HEK293 (cell line): ENCODE results near the gene ARMC12.

Experiments used
- EGR2 ChIP-seq: fragments of 450-650 bp; formaldehyde crosslinking; IDR thresholded peaks from 2 replicates; pipeline ENCODE4 v1.5.1; 2016; ENCODE audit warnings: low read depth, missing biosample characterization, missing genetic modification characterization
- FEZF1 ChIP-seq: fragments of 450-650 bp; formaldehyde crosslinking; IDR thresholded peaks from 2 replicates; pipeline ENCODE4 v1.5.1; 2016; ENCODE audit warnings: missing biosample characterization, missing genetic modification characterization
- HOXC10 ChIP-seq: sonication (generic); formaldehyde crosslinking; IDR thresholded peaks from 2 replicates; pipeline ENCODE4 v1.8.1; 2023; ENCODE audit warnings: mild to moderate bottlenecking, missing genetic modification reagents
- KLF10 ChIP-seq: fragments of 450-650 bp; IDR thresholded peaks from 2 replicates; pipeline ENCODE4 v1.5.1; 2018; ENCODE audit warnings: missing biosample characterization, mild to moderate bottlenecking, missing genetic modification characterization
- SCRT2 ChIP-seq: fragments of 450-650 bp; formaldehyde crosslinking; IDR thresholded peaks from 2 replicates; pipeline ENCODE4 v1.5.1; 2016; ENCODE audit warnings: missing biosample characterization, missing genetic modification characterization
- SETDB1 ChIP-seq: IDR thresholded peaks from one replicate; pipeline ENCODE4 v1.6.1; 2017; ENCODE audit warnings: mild to moderate bottlenecking, low read length, moderate library complexity, mixed read lengths; ENCODE audit not compliant: insufficient read length
- SP2 ChIP-seq: fragments of 450-650 bp; formaldehyde crosslinking; IDR thresholded peaks from 2 replicates; pipeline ENCODE4 v1.5.1; 2016; ENCODE audit warnings: missing biosample characterization, missing genetic modification characterization
- SP3 ChIP-seq: fragments of 450-650 bp; formaldehyde crosslinking; IDR thresholded peaks from 2 replicates; pipeline ENCODE4 v1.5.1; 2016; ENCODE audit warnings: missing biosample characterization, missing genetic modification characterization
- SP7 ChIP-seq: fragments of 450-650 bp; formaldehyde crosslinking; IDR thresholded peaks from 2 replicates; pipeline ENCODE4 v1.5.1; 2016; ENCODE audit warnings: missing biosample characterization, missing genetic modification characterization
- WT1 ChIP-seq: fragments of 450-650 bp; formaldehyde crosslinking; IDR thresholded peaks from 2 replicates; pipeline ENCODE4 v1.5.1; 2016; ENCODE audit warnings: missing biosample characterization, missing genetic modification characterization
- ZBTB17 ChIP-seq: fragments of 450-650 bp; formaldehyde crosslinking; IDR thresholded peaks from 2 replicates; pipeline ENCODE4 v1.5.1; 2016; ENCODE audit warnings: missing biosample characterization, missing genetic modification characterization
- ZBTB48 ChIP-seq: fragments of 450-650 bp; formaldehyde crosslinking; IDR thresholded peaks from 2 replicates; pipeline ENCODE4 v1.5.1; 2016; ENCODE audit warnings: missing biosample characterization, missing genetic modification characterization
- ZBTB8A ChIP-seq: fragments of 450-650 bp; formaldehyde crosslinking; IDR thresholded peaks from 2 replicates; pipeline ENCODE4 v1.5.1; 2016; ENCODE audit warnings: missing biosample characterization, missing genetic modification characterization
- ZFHX2 ChIP-seq: fragments of 450-650 bp; formaldehyde crosslinking; conservative IDR thresholded peaks from 2 replicates; pipeline ENCODE4 v1.5.1; 2016; ENCODE audit warnings: missing biosample characterization, missing genetic modification characterization
- ZNF169 ChIP-seq: fragments of 450-650 bp; formaldehyde crosslinking; IDR thresholded peaks from 2 replicates; pipeline ENCODE4 v1.5.1; 2016; ENCODE audit warnings: missing biosample characterization, missing genetic modification characterization
- ZNF211 ChIP-seq: fragments of 450-650 bp; formaldehyde crosslinking; IDR thresholded peaks from 2 replicates; pipeline ENCODE4 v1.5.1; 2016; ENCODE audit warnings: low read depth, missing biosample characterization, missing genetic modification characterization
- ZNF248 ChIP-seq: fragments of 450-650 bp; formaldehyde crosslinking; IDR thresholded peaks from 2 replicates; pipeline ENCODE4 v1.5.1; 2017; ENCODE audit warnings: missing biosample characterization, missing genetic modification characterization
- ZNF274 ChIP-seq, 2 experiments: fragments of 200-500 bp in 1 of 2; fragments of 450-650 bp in 1 of 2; sonication (Bioruptor generic) in 1 of 2; formaldehyde crosslinking in 1 of 2; IDR thresholded peaks; 2 replicates each; pipeline versions ENCODE4 v1.5.1 to v1.6.1; 2014 to 2016; ENCODE audit warnings: borderline replicate concordance in 1 of 2, inconsistent platforms in 1 of 2, low read length in 1 of 2, missing biosample characterization in 1 of 2, missing genetic modification characterization in 1 of 2
- ZNF292 ChIP-seq: fragments of 450-650 bp; formaldehyde crosslinking; IDR thresholded peaks from 2 replicates; pipeline ENCODE4 v1.5.1; 2016; ENCODE audit warnings: low read depth, missing biosample characterization, missing genetic modification characterization, borderline replicate concordance
- ZNF324 ChIP-seq: fragments of 450-650 bp; formaldehyde crosslinking; IDR thresholded peaks from 2 replicates; pipeline ENCODE4 v1.5.1; 2016; ENCODE audit warnings: missing biosample characterization, missing genetic modification characterization
- ZNF391 ChIP-seq: fragments of 450-650 bp; formaldehyde crosslinking; IDR thresholded peaks from 2 replicates; pipeline ENCODE4 v1.5.1; 2016; ENCODE audit warnings: low read depth, missing biosample characterization, missing genetic modification characterization, borderline replicate concordance
- ZNF404 ChIP-seq: fragments of 450-650 bp; formaldehyde crosslinking; IDR thresholded peaks from 2 replicates; pipeline ENCODE4 v1.5.1; 2017; ENCODE audit warnings: missing biosample characterization, missing genetic modification characterization
- ZNF501 ChIP-seq: fragments of 450-650 bp; formaldehyde crosslinking; IDR thresholded peaks from 2 replicates; pipeline ENCODE4 v1.5.1; 2016; ENCODE audit warnings: missing biosample characterization, missing genetic modification characterization
- ZNF529 ChIP-seq: fragments of 450-650 bp; formaldehyde crosslinking; IDR thresholded peaks from 2 replicates; pipeline ENCODE4 v1.5.1; 2017; ENCODE audit warnings: missing genetic modification characterization, missing biosample characterization; ENCODE audit not compliant: insufficient replicate concordance
- ZNF658 ChIP-seq: fragments of 450-650 bp; formaldehyde crosslinking; IDR thresholded peaks from 2 replicates; pipeline ENCODE4; 2016; ENCODE audit warnings: missing biosample characterization, missing genetic modification characterization
- ZNF677 ChIP-seq: fragments of 450-650 bp; IDR thresholded peaks from 2 replicates; pipeline ENCODE4 v1.5.0; 2018; ENCODE audit warnings: missing biosample characterization, mild to moderate bottlenecking, missing genetic modification characterization, moderate library complexity
- ZSCAN30 ChIP-seq: fragments of 450-650 bp; IDR thresholded peaks from 2 replicates; pipeline ENCODE4 v1.5.1; 2018; ENCODE audit warnings: missing biosample characterization, mild to moderate bottlenecking, missing genetic modification characterization, moderate library complexity
- TF ChIP-seq, protein P1 (sequence below): fragments of 450-650 bp; formaldehyde crosslinking; IDR thresholded peaks from 2 replicates; pipeline ENCODE4 v1.5.1; 2016; ENCODE audit warnings: missing biosample characterization, missing genetic modification characterization, borderline replicate concordance
- TF ChIP-seq, protein P2 (sequence below): fragments of 450-650 bp; formaldehyde crosslinking; IDR thresholded peaks from 2 replicates; pipeline ENCODE4 v1.5.1; 2016; ENCODE audit warnings: missing biosample characterization, missing genetic modification characterization
- TF ChIP-seq, protein P3 (sequence below): fragments of 450-650 bp; formaldehyde crosslinking; IDR thresholded peaks from 2 replicates; pipeline ENCODE4 v1.5.1; 2016; ENCODE audit warnings: missing biosample characterization, missing genetic modification characterization
- TF ChIP-seq, protein P4 (sequence below): fragments of 450-650 bp; formaldehyde crosslinking; IDR thresholded peaks from 2 replicates; pipeline ENCODE4 v1.5.1; 2016; ENCODE audit warnings: missing biosample characterization, missing genetic modification characterization

ARMC12 gene

DNA sequence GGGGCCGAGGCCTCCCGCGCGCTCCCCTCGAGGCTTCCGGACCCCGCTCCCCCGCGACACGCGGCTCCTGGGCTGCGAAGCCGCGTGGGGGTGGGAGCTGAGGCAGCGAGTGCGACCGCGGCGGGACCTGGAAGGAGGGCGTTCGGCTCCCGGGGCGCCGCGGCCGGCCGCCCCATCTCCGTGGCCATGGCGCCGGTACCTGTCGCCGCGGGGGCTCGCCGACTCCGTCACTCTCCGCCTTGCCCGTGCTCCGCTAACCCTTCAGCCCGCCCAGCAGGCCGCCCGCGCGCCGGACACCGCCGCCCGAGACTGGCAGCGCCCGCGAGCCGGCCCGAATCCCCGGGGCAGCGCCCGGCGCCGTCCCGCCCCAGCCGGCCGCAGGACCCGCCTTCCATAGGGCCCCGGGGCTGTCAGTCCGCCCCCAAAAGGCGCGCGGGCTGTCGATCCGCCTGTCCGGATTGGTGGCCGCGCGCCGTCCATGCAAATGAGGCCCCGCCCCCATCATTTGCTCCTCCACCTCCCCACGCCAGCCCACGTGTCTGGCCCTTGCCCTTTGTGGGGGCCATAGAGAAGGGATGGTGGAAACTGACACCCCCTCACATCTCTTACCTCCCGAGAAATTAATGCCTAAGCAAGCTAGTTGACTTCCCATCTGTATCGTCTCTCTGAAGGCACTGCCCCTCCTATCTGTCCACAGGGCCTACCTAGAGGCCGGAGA, 48.1 kb upstream of the ARMC12 start, which contains the start of gene FKBP5 (continued):
- TF ChIP-seq, protein P1, sequence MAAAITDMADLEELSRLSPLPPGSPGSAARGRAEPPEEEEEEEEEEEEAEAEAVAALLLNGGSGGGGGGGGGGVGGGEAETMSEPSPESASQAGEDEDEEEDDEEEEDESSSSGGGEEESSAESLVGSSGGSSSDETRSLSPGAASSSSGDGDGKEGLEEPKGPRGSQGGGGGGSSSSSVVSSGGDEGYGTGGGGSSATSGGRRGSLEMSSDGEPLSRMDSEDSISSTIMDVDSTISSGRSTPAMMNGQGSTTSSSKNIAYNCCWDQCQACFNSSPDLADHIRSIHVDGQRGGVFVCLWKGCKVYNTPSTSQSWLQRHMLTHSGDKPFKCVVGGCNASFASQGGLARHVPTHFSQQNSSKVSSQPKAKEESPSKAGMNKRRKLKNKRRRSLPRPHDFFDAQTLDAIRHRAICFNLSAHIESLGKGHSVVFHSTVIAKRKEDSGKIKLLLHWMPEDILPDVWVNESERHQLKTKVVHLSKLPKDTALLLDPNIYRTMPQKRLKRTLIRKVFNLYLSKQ (tag by site-specific recombination) = no peak
- TF ChIP-seq FEZF1 (tag by site-specific recombination) = peak; percentile 76
- TF ChIP-seq ZNF658 (tag by site-specific recombination) = no peak
- TF ChIP-seq ZNF292 (tag by site-specific recombination) = no peak
- TF ChIP-seq, protein P2, sequence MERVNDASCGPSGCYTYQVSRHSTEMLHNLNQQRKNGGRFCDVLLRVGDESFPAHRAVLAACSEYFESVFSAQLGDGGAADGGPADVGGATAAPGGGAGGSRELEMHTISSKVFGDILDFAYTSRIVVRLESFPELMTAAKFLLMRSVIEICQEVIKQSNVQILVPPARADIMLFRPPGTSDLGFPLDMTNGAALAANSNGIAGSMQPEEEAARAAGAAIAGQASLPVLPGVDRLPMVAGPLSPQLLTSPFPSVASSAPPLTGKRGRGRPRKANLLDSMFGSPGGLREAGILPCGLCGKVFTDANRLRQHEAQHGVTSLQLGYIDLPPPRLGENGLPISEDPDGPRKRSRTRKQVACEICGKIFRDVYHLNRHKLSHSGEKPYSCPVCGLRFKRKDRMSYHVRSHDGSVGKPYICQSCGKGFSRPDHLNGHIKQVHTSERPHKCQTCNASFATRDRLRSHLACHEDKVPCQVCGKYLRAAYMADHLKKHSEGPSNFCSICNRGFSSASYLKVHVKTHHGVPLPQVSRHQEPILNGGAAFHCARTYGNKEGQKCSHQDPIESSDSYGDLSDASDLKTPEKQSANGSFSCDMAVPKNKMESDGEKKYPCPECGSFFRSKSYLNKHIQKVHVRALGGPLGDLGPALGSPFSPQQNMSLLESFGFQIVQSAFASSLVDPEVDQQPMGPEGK (tag by site-specific recombination) = peak; percentile 93
- TF ChIP-seq ZSCAN30 = peak; percentile 68
- TF ChIP-seq, protein P3, sequence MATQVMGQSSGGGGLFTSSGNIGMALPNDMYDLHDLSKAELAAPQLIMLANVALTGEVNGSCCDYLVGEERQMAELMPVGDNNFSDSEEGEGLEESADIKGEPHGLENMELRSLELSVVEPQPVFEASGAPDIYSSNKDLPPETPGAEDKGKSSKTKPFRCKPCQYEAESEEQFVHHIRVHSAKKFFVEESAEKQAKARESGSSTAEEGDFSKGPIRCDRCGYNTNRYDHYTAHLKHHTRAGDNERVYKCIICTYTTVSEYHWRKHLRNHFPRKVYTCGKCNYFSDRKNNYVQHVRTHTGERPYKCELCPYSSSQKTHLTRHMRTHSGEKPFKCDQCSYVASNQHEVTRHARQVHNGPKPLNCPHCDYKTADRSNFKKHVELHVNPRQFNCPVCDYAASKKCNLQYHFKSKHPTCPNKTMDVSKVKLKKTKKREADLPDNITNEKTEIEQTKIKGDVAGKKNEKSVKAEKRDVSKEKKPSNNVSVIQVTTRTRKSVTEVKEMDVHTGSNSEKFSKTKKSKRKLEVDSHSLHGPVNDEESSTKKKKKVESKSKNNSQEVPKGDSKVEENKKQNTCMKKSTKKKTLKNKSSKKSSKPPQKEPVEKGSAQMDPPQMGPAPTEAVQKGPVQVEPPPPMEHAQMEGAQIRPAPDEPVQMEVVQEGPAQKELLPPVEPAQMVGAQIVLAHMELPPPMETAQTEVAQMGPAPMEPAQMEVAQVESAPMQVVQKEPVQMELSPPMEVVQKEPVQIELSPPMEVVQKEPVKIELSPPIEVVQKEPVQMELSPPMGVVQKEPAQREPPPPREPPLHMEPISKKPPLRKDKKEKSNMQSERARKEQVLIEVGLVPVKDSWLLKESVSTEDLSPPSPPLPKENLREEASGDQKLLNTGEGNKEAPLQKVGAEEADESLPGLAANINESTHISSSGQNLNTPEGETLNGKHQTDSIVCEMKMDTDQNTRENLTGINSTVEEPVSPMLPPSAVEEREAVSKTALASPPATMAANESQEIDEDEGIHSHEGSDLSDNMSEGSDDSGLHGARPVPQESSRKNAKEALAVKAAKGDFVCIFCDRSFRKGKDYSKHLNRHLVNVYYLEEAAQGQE (tag by site-specific recombination) = no peak
- 0 out of 2 replicates have a peak, but pooled peaks have one; percentile 38 for TF ChIP-seq ZNF324 (tag by site-specific recombination)
- no peak for TF ChIP-seq ZNF391 (tag by site-specific recombination)
- TF ChIP-seq WT1 (tag by site-specific recombination) = no peak
- no peak for TF ChIP-seq ZNF404 (tag by site-specific recombination)
- no peak for TF ChIP-seq ZBTB48 (tag by site-specific recombination)
- TF ChIP-seq ZNF274 (IDR thresholded peaks at IDR 0.05; ENCODE audit: low read length) = no peak
- no peak for TF ChIP-seq ZNF274 (tag by site-specific recombination; IDR thresholded peaks at IDR 0.05; ENCODE audit: borderline replicate concordance)
- no peak for TF ChIP-seq SCRT2 (tag by site-specific recombination)
- peak; percentile 97 for TF ChIP-seq ZBTB8A (tag by site-specific recombination)
- no peak for TF ChIP-seq ZNF169 (tag by site-specific recombination)
- 0 out of 2 replicates have a peak, but pooled peaks have one; percentile 25 for TF ChIP-seq HOXC10 (CRISPR knock-in tag)
- TF ChIP-seq ZBTB17 (tag by site-specific recombination) = peak; percentile 46; the same call in 1 of the 2 replicates
- peak; percentile 10; the same call in 1 of the 2 replicates for TF ChIP-seq ZNF677 (tag by site-specific recombination)
- no peak for TF ChIP-seq ZNF248 (tag by site-specific recombination)
- 0 out of 2 replicates have a peak, but pooled peaks have one; percentile 11 for TF ChIP-seq KLF10
- peak; percentile 90 for TF ChIP-seq SP2
- TF ChIP-seq EGR2 (tag by site-specific recombination) = peak; percentile 96
- TF ChIP-seq SP7 (tag by site-specific recombination) = peak; percentile 58; the same call in 1 of the 2 replicates
- TF ChIP-seq, protein P4, sequence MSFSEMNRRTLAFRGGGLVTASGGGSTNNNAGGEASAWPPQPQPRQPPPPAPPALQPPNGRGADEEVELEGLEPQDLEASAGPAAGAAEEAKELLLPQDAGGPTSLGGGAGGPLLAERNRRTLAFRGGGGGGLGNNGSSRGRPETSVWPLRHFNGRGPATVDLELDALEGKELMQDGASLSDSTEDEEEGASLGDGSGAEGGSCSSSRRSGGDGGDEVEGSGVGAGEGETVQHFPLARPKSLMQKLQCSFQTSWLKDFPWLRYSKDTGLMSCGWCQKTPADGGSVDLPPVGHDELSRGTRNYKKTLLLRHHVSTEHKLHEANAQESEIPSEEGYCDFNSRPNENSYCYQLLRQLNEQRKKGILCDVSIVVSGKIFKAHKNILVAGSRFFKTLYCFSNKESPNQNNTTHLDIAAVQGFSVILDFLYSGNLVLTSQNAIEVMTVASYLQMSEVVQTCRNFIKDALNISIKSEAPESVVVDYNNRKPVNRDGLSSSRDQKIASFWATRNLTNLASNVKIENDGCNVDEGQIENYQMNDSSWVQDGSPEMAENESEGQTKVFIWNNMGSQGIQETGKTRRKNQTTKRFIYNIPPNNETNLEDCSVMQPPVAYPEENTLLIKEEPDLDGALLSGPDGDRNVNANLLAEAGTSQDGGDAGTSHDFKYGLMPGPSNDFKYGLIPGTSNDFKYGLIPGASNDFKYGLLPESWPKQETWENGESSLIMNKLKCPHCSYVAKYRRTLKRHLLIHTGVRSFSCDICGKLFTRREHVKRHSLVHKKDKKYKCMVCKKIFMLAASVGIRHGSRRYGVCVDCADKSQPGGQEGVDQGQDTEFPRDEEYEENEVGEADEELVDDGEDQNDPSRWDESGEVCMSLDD (tag by site-specific recombination) = 0 out of 2 replicates have a peak, but pooled peaks have one; percentile 30
- peak; percentile 85 for TF ChIP-seq SP3 (tag by site-specific recombination)
- TF ChIP-seq ZNF211 (tag by site-specific recombination) = no peak
- TF ChIP-seq ZNF501 (tag by site-specific recombination) = no peak
- no peak for TF ChIP-seq SETDB1
- TF ChIP-seq ZNF529 (tag by site-specific recombination) = no peak
- peak; percentile 98 for TF ChIP-seq ZFHX2 (tag by site-specific recombination)
